ENCODE results near the gene CDKL5.
A peak's percentile ranks its signal among the peaks of the same experiment; 100 is the strongest.

The CDKL5 gene

DNA sequence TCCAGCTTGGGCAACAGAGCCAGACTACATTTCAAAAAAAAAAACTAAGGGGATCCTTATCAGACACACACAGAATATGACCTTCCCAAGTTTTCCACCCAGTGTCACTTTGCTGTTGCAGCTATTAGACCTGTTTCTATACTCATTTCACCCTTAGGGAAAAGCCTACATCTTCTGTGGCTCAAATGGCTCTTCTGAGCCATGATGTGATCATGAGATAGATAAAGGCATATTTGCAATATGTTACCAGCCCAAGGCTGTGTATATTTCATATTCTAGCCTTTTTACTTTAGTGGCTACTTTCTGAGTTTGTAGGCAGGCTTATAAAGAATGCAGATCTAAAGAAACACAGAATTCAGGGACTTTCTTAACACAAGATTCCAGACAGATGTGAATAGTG is 227.2 kb downstream of the CDKL5 start:
- DNase-seq: no peak

DNA sequence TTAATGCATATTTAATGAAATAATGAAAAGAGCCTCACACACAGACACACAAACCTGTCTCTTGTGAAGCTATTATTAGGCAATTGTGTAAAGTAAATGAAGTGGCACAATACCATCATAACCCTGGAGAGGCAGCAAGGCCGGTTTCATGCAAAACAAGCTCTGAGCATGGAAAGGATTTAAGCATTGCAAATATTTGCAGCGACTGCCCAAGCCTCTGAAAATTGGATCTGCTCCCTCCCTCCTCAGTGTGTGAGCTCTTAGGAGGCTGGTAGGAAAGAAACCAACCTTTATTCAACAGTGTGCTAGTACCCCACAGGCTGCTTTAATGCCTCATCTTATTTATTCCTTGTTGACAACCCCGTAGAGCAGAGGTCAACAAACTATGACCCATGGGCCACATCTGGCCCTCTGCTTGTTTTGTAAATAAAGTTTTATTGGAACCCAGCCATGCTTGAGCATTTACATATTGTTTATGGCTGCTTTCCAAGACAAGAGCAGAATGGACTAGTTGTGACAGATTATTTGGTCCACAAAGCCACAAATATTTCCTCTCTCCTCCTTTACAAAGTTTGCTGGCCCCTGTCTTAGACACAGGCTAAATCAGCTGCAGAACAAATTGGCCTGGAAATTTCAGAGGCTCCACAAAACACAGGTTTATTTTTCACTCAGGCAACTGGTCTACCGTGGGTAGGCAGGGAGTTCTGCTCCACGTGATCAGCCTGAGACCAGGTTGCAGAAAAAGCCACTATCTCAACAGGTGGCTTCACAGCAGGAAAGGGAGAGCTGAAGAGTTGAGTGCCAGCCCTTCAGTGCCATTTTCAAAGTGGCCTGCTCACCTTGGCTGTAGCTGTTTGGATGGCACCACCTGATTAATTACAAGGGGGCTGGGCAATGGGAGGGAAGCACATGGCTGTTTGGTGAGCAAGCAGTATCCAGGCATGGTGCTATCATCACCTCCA is 229.7 kb downstream of the CDKL5 start:
- DNase-seq: no peak

DNA sequence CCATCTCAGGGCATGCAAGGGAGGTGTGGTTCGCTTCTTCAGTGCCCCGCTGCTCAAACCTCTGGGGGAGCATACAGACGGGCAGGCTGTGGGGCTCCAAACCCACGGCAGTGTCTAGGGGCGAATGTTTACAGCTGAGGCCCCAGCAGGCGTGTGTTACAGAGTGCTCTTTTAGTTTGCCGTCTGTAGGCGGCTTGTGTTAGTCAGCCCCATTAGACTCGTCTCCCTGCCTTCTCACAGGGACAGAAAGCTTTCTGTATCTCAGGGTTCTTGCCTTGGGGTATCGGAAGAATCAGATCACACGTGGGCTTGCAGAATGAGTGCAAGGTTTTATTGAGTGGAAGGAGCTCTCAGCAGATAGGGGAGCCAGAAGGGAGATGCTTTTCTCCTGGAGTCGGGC is 235.9 kb downstream of the CDKL5 start:
- no peak for DNase-seq

DNA sequence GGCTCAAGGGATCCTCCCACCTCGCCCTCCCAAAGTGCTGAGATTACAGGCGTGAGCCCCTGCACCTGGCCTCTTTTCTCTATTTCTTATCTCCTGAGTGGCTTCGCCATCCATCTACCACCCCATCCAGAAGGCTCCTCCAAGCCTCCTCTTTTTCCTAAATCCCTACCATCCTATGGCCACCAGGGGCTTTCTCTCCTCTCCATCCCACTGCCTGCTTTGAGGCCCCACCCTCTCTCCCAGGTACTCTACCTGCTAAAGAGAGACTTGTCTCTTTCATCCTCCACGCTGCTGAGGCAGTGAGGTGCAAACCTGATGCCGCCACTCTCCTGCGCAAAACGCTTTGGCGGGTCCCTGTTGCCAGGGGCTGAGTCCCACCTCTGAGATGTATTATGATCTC is 239.5 kb downstream of the CDKL5 start:
- DNase-seq: no peak

DNA sequence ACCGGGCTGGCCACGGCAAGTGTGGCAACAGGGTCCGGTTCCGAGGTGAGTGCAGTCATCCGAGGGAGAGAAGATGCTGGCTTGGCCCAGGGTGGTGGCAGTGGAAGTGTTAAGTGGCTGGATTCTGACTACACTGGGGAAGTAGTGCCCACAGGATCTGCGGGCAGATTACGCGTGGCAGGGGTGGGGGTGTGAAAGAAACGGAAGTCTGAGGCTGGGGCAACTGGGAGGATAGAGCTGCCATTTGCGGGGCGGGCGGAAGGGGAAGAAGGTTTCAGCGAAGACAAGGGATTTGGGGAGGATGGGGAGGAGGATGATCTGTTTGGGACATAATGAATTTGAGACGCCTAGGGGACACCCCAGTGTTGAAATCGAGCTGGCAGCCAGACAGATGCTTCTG is 241.2 kb downstream of the CDKL5 start:
- no peak for DNase-seq

DNA sequence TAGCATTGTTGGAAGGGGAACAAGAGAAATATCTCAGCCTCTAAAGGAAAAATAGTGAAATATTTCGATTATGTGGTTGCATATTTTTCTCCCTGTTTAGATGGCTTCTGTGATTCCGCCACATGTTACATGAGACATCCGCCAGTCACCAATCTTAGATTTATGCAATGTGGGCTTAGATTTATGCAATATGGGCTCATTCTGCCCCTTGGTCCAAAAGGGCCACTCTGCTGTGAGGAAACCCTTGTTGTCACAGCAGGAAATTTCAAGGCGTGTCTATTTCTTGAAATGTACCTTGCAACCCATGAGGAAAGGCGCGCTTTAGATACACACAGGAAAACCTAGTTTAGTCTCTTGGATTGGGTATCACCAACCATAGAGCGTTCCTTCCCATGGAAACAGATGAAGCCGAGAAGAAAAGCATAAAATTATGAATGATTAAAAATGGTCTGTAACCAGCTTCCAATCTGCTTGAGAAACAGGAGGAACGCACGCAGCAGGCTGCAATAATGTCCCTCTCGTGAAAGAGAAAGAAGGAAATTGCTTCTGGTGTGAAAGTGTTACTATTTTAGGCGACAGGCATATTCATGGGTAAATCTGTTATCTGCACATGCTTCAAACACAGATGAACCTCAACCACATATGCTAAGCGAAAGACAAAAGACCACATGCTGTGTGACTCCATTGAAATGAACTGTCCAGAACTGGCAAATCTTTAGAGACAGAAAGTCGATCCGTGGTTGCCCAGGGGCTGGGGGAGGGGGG is 242.8 kb downstream of the CDKL5 start:
- DNase-seq: peak; percentile 65

DNA sequence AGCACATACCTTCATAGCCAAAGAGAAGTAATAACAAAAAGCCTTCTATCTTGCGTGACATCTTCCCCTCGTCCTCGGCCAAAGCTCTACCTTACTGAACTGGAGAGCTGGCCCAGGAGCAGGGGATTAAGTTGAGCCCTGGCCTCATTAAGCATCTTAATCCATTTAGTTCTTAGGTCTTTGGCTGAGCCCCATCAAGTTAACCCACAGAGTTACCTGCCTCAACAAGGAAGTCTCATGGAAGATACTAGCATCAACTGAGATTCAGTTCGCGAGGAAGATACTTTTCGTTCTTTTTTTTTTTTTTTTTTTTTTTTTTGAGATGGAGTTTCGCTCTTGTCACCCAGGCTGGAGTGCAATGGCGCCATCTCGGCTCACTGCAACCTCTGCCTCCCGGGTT is 246.6 kb downstream of the CDKL5 start, which contains the start of gene RS1:
Gene RS1 (minus strand): TSS at position 101 of the 400 bp plus-strand sequence. CDS start 40 bp downstream, at position 61.
- no peak for DNase-seq

DNA sequence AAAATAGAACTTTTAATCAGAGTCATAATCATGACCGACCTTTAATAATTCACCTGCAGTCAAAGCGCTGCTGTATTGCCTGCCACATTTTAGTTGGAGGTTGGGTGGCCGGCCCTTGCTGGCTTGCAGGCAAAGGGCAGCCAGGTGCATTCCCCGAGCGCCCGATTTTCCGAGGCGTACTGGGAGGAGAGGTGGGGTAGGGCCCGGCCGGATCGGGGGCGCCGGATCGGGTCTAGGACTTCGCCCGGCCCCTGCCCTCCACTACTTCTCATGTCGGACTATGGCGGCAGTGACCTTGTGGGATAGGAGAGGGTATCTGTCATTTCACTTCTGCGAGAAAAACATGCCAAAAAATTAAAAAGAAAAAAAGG is 249.0 kb downstream of the CDKL5 start:
- no peak for DNase-seq

DNA sequence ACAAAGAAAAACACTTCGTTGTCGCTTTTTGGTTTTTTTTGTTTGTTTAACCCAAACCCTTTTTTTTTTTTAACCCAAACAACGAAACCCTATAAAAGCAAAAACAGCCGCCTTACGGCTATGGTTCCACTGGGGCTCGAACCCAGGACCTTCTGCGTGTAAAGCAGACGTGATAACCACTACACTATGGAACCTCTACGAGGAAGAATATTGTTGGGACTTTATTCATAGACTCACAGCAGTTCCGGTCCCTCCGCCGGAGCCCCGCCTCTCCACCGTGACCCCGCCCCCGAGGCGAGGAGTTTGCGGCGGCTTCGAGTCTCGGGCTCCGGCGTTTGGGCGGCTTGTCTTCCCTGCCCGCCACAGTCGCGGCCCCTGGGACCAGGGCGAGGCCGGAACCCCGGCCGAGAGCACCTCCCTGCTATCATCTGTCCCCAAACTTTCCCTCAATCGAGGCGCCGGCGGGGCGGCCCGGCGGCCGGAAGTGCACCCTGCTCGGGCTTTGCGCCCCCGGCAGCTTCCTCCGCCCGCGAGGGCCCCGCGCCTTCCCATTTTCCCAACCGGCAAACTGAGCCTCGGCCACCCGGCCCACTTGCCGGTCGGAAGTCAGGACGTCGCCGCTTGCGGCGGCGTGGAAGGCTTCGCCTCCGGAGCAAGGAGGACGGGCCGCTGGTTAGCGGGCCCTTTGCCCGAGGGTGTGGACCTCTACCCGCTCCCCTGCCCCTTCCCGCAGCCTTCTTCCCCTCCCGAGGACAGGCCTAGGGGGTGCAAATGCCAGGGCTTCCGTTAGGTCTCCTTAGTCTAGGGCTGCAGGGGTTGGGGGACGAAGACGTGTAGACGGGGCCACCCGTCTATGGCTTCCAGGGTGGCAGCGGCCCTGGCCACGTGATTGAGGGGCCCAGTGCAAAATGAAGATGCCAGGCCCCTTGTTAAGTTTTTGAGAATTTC is 249.7 kb downstream of the CDKL5 start:
- peak; percentile 95 for DNase-seq

DNA sequence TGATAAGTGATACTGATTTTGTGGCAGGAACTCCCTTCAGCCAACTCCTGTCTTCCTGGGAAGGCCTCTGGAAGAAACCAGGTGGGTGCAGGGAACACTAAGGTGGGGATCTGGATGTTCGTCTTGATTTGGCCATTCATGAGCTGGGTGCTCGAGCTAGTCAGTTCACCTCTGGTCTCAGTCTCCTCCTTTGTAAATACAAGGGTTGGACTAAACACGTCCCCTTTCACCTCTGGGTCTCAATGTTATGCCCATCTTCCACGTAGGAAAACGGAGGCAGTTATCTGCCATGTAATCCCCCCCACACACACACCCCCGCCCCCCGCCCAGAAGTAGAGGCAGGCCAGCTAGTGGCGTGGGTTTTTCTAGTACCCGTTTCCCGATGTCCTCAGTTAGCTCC is 250.6 kb downstream of the CDKL5 start:
- DNase-seq: no peak

DNA sequence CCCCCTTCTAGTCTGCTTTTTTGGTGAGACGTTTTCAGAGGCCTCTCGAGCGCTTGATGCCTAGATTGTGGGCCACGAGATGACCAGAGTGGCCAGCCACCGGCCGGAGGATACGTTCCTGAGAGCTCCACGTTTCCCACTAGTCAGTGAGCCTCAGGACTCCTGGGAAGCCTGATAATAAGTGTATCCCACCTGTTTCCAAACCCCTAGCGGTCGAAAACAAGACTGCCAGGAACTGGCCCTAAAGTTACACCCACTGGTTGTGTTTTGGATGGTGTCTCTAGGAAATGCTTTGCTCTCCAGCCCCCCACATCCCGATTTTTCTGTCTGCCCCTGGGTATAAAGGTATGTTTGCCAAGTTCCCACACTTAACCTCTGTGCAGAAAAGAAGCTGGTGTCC is 251.1 kb downstream of the CDKL5 start:
- peak; percentile 30 for DNase-seq

DNA sequence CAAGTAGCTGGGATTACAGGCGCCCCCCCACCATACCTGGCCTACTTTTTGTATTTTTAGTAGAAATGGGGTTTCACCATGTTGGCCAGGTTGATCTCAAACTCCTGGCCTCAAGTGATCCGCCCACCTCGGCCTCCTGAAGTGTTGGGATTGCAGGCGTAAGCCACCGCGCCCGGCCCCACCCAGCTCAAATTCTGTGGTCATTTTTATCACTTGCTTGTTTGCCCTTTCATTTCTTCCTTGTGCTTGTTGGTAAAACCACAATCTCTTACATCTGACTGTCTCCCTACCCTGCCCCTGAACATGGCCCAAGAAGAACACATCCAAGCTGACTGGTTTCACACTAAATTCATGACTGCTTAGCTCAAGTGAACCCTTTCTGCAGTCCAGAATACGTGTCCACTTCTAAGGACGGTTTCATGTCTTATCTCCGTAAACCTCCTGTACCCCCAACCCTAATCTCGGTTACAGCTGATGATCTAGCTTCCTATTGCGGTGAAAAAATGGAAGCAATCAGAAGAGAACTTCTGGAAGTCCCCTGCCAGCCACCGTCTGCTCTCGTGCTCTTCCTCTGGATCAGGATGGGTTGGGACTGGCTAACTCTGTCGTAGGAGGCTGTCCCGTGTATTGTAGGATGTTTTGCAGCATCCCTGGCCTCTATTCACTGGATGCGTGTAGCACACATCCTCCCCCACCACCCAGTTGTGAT is 251.9 kb downstream of the CDKL5 start:
- DNase-seq: no peak

DNA sequence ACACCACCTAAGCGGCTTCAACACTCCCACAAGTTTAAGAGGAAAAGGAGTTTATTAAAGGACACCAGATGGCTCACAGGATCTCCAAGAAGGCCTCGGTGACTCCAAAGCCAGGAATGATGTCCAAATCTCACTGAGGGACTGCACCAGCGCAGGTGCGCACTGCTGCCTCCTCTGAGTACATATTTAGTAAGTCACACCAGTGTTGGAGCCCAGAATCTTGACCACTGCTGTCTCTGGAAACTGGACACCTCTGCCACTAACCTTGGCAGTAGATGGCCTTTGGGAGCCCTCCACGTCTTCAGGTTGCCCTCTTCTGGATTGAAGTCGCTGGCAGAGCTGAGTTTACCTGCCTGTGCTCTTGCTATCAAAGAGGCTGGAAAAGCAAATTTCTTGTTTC is 256.6 kb downstream of the CDKL5 start:
- DNase-seq: no peak

DNA sequence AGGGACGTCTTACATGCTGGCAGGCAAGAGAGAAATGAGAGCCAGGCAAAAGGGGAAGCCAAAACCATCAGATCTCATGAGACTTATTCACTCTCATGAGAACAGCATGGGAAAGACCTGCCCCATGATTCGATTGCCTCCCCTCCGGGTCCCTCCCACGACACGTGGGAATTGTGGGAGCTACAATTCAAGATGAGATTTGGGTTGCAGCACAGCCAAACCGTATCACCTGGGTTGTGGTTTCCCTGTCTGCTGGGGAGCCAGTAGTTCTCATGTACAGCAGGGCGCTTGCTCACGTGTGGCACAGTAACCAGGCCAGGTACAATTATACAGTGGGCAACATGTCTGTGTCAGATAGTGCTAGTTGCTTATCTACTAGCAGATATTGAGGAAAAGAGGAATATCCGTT is 257.6 kb downstream of the CDKL5 start:
- DNase-seq: no peak

DNA sequence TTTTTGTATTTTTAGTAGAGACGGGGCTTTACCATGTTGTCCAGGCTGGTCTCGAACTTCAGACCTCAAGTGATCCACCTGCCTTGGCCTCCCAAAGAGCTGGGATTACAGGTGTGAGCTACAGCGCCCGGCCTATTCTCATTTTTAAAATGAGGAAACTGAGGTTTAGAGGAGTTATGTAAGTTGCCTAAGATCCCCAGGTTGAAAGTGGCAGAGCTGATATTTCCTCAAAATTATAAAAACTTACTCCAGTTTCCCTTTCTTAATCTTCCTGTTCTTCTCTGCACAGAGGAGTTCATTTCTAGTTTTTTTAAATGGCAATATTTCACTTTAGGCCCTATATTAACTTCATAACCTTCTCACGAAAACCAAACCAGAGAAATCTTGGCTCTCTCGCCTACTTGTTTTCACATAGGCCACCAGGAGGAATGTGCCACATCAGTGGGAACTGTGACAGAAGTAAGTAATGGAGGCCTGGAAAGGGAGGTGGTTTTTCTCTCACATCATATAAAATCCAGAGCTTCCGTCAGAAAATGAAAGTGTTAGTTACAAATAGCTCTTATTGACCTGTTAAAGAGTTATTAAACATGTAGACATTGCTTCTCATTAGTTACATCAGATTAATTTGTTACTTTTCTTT is 262.6 kb downstream of the CDKL5 start:
- no peak for DNase-seq

DNA sequence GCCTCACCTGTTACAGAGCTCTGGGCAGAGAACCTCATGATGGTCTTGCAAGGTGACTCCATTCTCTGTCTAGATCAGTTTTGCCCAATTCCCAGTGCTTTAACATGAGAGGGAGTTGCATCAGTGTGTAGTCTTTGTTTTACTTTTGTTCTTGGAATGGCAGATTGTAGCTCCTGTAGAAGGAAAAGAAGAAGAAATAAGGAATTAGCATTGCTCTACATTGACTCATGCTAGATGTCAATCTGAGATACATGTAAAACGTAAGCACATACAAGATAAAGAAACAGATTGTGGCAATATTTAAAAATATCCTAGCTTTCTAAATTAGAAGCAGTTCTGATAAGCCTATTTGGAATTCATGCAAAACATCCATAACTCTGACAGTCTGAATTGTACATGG is 266.0 kb downstream of the CDKL5 start:
- DNase-seq: no peak

DNA sequence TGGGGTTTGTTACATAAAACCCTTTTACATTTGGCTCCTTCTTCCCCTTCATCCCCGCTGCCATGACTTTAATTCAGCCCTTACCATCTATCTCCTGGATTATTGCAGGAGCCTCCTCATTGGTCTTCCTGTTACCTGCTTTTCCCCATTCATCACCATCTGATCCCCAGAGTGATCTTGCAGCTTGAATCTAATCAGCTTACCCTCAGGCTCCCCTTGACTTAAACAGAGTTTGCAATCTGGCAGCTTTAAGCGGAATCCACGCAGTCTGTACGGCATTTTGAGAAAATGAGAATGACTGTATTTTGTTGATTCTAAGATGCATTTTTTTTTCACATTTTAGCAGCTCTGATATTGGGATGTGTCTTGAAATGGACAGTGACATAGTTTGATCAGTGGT is 267.1 kb downstream of the CDKL5 start:
- no peak for DNase-seq

DNA sequence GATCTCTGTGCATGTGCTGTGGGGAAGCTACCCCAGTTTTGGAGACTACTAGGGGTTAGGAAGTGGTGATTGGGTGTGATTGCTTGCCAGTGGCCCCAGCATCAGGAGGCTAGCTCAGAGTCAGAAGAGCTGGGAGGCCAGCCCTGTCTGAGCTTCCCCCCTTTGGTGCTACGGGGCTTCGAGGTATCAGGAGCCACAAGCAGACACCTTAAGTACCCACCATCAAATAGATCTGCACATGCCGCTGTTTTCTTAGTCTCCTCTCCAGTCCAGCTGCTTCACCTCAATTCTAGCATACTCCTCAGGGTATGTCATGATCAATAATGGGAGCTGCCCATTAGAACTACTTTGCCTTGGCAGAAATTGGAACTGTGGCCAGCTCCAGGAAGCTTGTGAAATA is 271.2 kb downstream of the CDKL5 start:
- no peak for DNase-seq

DNA sequence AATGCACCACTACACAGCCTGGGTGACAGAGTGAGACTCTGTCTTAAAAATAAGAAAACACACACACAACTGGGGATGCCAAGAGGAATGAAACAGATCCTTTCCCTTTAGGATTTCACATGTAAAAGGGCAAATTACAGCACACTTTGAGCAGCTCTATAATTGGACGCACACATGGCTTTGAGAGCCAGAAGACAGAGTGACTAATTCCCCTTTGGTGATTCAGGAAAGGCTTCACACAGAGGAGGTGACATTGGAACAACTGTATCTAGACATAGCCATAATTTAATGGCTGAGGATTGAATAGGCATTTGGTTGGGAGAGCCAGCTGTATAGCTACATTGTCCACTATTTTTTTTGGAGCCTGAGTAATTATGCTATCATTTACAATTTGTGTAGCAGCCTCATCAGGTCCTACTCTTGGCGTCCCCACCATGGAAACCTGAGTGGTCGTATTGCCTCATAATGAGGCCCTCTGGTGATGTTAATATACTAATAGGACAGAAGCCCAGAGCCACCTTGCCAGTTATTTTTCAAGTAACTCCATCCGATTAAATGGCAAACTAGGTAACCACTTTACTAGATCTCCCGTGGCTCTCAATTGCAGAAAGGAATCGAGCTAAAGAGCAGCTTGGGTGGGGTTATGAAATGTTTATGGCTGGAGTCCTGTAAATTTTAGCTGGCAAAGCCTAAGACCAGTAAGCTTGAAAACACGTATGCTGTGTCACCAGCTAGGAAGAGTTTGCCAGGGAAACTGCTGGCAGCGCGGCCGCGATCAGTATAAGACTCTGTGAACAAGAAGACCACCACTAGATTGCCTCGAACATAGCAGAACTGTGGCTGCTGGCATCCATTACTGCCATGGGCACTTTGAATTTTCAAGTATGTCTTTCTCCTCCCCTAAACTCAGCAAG is 273.6 kb downstream of the CDKL5 start:
- DNase-seq: no peak

DNA sequence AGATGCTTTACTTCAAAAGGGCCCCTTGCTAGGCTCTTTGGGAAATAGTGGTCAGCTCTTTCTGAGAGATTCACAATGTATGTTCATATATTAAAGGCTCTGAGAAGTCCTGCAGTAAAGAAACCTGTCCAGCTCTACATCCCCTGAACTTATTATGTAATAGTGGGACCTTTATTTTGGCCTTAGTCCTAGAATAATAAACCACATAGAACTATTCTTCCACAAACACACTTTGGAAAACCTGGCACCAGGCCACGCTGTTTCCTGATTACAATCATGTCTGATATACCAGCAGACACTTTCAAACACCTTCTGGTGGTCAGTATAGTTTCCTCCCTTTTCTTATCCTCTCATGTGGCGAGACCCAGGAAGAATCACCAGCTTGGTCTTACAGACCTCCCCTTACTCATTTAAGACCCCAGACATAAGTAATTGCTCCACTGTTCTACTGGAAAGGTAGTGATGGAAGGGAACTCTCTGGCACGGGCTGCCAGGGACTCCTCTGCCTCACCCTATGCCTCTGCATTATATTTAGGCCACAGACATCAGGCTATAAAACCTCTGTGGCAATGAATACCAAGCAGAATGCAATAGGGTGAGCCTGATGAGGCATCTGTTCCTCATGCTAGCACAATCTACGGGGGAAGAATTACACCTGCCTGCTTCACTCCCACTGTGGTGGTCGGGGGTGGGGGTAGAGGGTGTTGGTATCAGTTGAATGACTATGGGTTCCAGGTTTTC is 276.4 kb downstream of the CDKL5 start:
- no peak for DNase-seq
